Activated CD4-positive, CD25-positive, alpha-beta regulatory T cell treated with anti-CD3 and anti-CD28 coated beads, Interleukin-2, amount 50 U/mL, for 16 hours (primary cell): ENCODE data around the gene SCN3A.

Experiments
- DNase-seq: peaks from one replicate; pipeline ENCODE4 v3.0.0-alpha.2; 2020; ENCODE audit warnings: low read depth, low spot score

Gene SCN3A

GRCh38 chr2:165203689-165204559, at the start of gene SCN3A:
TSS of gene SCN3A (minus strand) at chr2:165204050. CDS start at chr2:165176394, 27,656 bp downstream.
- DNase-seq: no peak

- no peak for DNase-seq
Observed at GRCh38 chr2:165253178-165253577, 49.3 kb upstream of the SCN3A start.

- no peak for DNase-seq
Observed at GRCh38 chr2:165251366-165251765, 47.5 kb upstream of the SCN3A start.

GRCh38 chr2:165248238-165248637, 44.4 kb upstream of the SCN3A start:
- no peak for DNase-seq

- no peak for DNase-seq
Observed at GRCh38 chr2:165245081-165245793, 41.4 kb upstream of the SCN3A start.

GRCh38 chr2:165240916-165241315, 37.1 kb upstream of the SCN3A start:
- no peak for DNase-seq

GRCh38 chr2:165239856-165240515, 36.1 kb upstream of the SCN3A start:
- DNase-seq: no peak

GRCh38 chr2:165239230-165239629, 35.4 kb upstream of the SCN3A start, which contains the start of gene SCN2A:
TSS of gene SCN2A (plus strand) at chr2:165239414. CDS start at chr2:165295824, 56,410 bp downstream.
- no peak for DNase-seq

- no peak for DNase-seq
Observed at GRCh38 chr2:165238295-165238694, 34.4 kb upstream of the SCN3A start.

GRCh38 chr2:165237056-165237455, 33.2 kb upstream of the SCN3A start:
- no peak for DNase-seq

- no peak for DNase-seq
Observed at GRCh38 chr2:165227571-165227970, 23.7 kb upstream of the SCN3A start.

GRCh38 chr2:165224941-165225340, 21.1 kb upstream of the SCN3A start:
- DNase-seq: no peak

- DNase-seq: no peak
Observed at GRCh38 chr2:165219481-165219880, 15.6 kb upstream of the SCN3A start.

- DNase-seq: no peak
Observed at GRCh38 chr2:165214093-165214492, 10.2 kb upstream of the SCN3A start.

- no peak for DNase-seq
Observed at GRCh38 chr2:165208094-165208493, 4.2 kb upstream of the SCN3A start.

GRCh38 chr2:165205865-165206264, 2.0 kb upstream of the SCN3A start:
- DNase-seq: no peak

GRCh38 chr2:165202239-165202638, 1.6 kb downstream of the SCN3A start:
- no peak for DNase-seq

GRCh38 chr2:165198181-165198580, 5.7 kb downstream of the SCN3A start:
- no peak for DNase-seq

- no peak for DNase-seq
Observed at GRCh38 chr2:165197346-165197745, 6.5 kb downstream of the SCN3A start.

GRCh38 chr2:165196411-165196810, 7.4 kb downstream of the SCN3A start:
- no peak for DNase-seq

GRCh38 chr2:165193178-165193777, 10.6 kb downstream of the SCN3A start:
- no peak for DNase-seq

- no peak for DNase-seq
Observed at GRCh38 chr2:165192729-165193128, 11.1 kb downstream of the SCN3A start.
